WERI-Rb-1 (cell line): ENCODE data around the gene RPS19BP1.

ENCODE experiments used
- DNase-seq: peaks from one replicate; pipeline ENCODE4 v3.0.0-alpha.2; 2020
- H3K27ac ChIP-seq: fragments of 250-450 bp; sonication (Bioruptor Pico); 2 replicates; pipeline ENCODE4 v1.5.1; 2020; ENCODE audit warnings: mild to moderate bottlenecking, moderate library complexity
- H3K27me3 ChIP-seq: fragments of 250-450 bp; sonication (Bioruptor Pico); 2 replicates; pipeline ENCODE4 v1.5.1; 2021; ENCODE audit warnings: mild to moderate bottlenecking, low read depth, moderate library complexity; ENCODE audit not compliant: insufficient read depth, severe bottlenecking
- H3K36me3 ChIP-seq: fragments of 250-450 bp; sonication (Bioruptor Pico); 2 replicates; pipeline ENCODE4 v1.5.1; 2020; ENCODE audit warnings: mild to moderate bottlenecking, moderate library complexity
- H3K4me3 ChIP-seq: 2 replicates; pipeline ENCODE4 v1.5.1; 2011; ENCODE audit warnings: low read depth, mild to moderate bottlenecking, control low read depth, low read length
- H3K9me3 ChIP-seq: fragments of 250-450 bp; sonication (Bioruptor Pico); 2 replicates; pipeline ENCODE4 v1.5.1; 2021; ENCODE audit warnings: mild to moderate bottlenecking, moderate library complexity; ENCODE audit not compliant: severe bottlenecking
- TF ChIP-seq, protein P1 (sequence below): IDR thresholded peaks from 2 replicates; pipeline ENCODE4 v1.5.1; 2011; ENCODE audit warnings: low read depth, mild to moderate bottlenecking, control low read depth, inconsistent platforms, low read length

The RPS19BP1 gene

GRCh38 chr22:39480557-39480956, 52.0 kb downstream of the RPS19BP1 start:
- Histone ChIP-seq H3K9me3 (no peaks in the 10 kb centered on the region), H3K4me3 (no peak overlapping the region), H3K27ac (no peak overlapping the region), H3K27me3 (no peaks in the 10 kb centered on the region), H3K36me3 (peaks cover 9% of the 10 kb centered on the region)
- no peak for DNase-seq
- TF ChIP-seq, protein P1, sequence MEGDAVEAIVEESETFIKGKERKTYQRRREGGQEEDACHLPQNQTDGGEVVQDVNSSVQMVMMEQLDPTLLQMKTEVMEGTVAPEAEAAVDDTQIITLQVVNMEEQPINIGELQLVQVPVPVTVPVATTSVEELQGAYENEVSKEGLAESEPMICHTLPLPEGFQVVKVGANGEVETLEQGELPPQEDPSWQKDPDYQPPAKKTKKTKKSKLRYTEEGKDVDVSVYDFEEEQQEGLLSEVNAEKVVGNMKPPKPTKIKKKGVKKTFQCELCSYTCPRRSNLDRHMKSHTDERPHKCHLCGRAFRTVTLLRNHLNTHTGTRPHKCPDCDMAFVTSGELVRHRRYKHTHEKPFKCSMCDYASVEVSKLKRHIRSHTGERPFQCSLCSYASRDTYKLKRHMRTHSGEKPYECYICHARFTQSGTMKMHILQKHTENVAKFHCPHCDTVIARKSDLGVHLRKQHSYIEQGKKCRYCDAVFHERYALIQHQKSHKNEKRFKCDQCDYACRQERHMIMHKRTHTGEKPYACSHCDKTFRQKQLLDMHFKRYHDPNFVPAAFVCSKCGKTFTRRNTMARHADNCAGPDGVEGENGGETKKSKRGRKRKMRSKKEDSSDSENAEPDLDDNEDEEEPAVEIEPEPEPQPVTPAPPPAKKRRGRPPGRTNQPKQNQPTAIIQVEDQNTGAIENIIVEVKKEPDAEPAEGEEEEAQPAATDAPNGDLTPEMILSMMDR: no peak

- Histone ChIP-seq H3K36me3 (peaks cover 9% of the 10 kb centered on the region), H3K9me3 (no peaks in the 10 kb centered on the region), H3K27me3 (no peaks in the 10 kb centered on the region), H3K4me3 (no peak overlapping the region), H3K27ac (no peak overlapping the region)
- no peak for DNase-seq
- TF ChIP-seq, protein P1: no peak
Measured at GRCh38 chr22:39479254-39479653, 53.3 kb downstream of the RPS19BP1 start.
